Keratinocyte (primary cell): ENCODE data around the gene SLC25A44. TPM values are rescaled to one million over a fixed set of nuclear protein-coding genes. Genes with fewer than 3 reads are reported as not detected.

Source experiments
- DNase-seq: peaks from one replicate; pipeline ENCODE4 v3.0.0-alpha.2; 2011; ENCODE audit warnings: low read depth, missing footprints, low spot score
- FAIRE-seq: peaks from 2 replicates; lab custom pipeline; 2011; peaks lifted over from hg19 to GRCh38; lab: Jason Lieb, UNC
- H2AFZ ChIP-seq: 2 replicates; pipeline ENCODE4 v1.6.0; 2012; ENCODE audit warnings: low read length, control low read depth, inconsistent platforms; ENCODE audit not compliant: control insufficient read depth
- H3K27ac ChIP-seq: 2 replicates; pipeline ENCODE4 v1.5.1; 2011; ENCODE audit warnings: low read length; ENCODE audit not compliant: control insufficient read depth, insufficient read depth
- H3K27me3 ChIP-seq: 3 replicates; pipeline ENCODE4 v1.6.0; 2011; ENCODE audit warnings: low read length; ENCODE audit not compliant: control insufficient read depth, insufficient read depth; ENCODE audit errors: extremely low read depth
- H3K36me3 ChIP-seq, 2 experiments: 2 replicates in 1 of 2; 3 replicates in 1 of 2; pipeline ENCODE4 v1.5.1; 2011; ENCODE audit warnings: low read length in 2 of 2, mild to moderate bottlenecking in 1 of 2; ENCODE audit not compliant: control insufficient read depth in 2 of 2, insufficient read depth in 2 of 2; ENCODE audit errors: extremely low read depth in 1 of 2
- H3K4me1 ChIP-seq: 3 replicates; pipeline ENCODE4 v1.5.1; 2011; ENCODE audit warnings: low read length; ENCODE audit not compliant: control insufficient read depth, insufficient read depth; ENCODE audit errors: extremely low read depth
- H3K4me2 ChIP-seq: 3 replicates; pipeline ENCODE4 v1.6.0; 2011; ENCODE audit warnings: low read depth, low read length; ENCODE audit not compliant: control insufficient read depth, insufficient read depth; ENCODE audit errors: extremely low read depth
- H3K4me3 ChIP-seq, 3 experiments: fragments of 200-600 bp in 1 of 3; sonication (generic) in 1 of 3; 2 replicates in 2 of 3; 3 replicates in 1 of 3; pipeline ENCODE4 v1.5.1; 2011 to 2016; ENCODE audit warnings: low read length in 3 of 3, mild to moderate bottlenecking in 3 of 3, control low read depth in 2 of 3, inconsistent platforms in 1 of 3, low read depth in 1 of 3, mixed read lengths in 1 of 3, mixed run types in 1 of 3, moderate library complexity in 1 of 3; ENCODE audit not compliant: control insufficient read depth in 2 of 3, insufficient read depth in 2 of 3; ENCODE audit errors: extremely low read depth in 1 of 3
- H3K79me2 ChIP-seq: 2 replicates; pipeline ENCODE4 v1.6.0; 2012; ENCODE audit warnings: low read length; ENCODE audit not compliant: control insufficient read depth, insufficient read depth
- H3K9ac ChIP-seq: 3 replicates; pipeline ENCODE4 v1.6.0; 2011; ENCODE audit warnings: low read length; ENCODE audit not compliant: control insufficient read depth, insufficient read depth; ENCODE audit errors: extremely low read depth
- H3K9me1 ChIP-seq: 3 replicates; pipeline ENCODE4 v1.6.0; 2011; ENCODE audit warnings: low read length; ENCODE audit not compliant: control insufficient read depth, insufficient read depth; ENCODE audit errors: extremely low read depth
- H3K9me3 ChIP-seq: 2 replicates; pipeline ENCODE4 v1.5.1; 2012; ENCODE audit warnings: low read depth, low read length; ENCODE audit not compliant: control insufficient read depth
- H4K20me1 ChIP-seq: 3 replicates; pipeline ENCODE4 v1.6.0; 2011; ENCODE audit warnings: low read length; ENCODE audit not compliant: control insufficient read depth, insufficient read depth; ENCODE audit errors: extremely low read depth
- EZH2 ChIP-seq: IDR thresholded peaks from one replicate; pipeline ENCODE4 v1.6.1; 2012; ENCODE audit warnings: inconsistent platforms, mild to moderate bottlenecking, low read length, moderate library complexity
- dilution Hi-C: fragments of 300-500 bp; cut with MboI; formaldehyde crosslinking; loops from one replicate; pipeline ENCODE4 v1.7.0; 2020; ENCODE audit warnings: low sequenced_read_pairs; ENCODE audit not compliant: extremely low pct_ligation_motif_present
- polyA plus RNA-seq, 5 experiments: library from polyadenylated mRNA; depleted of rRNA in 3 of 5; stranded (reverse) in 3 of 5; stranded (forward) in 1 of 5; unstranded in 1 of 5; fragments of >200 nt; gene quantifications; 1 replicate in 1 of 5; 2 replicates in 3 of 5; 3 replicates in 1 of 5; pipeline versions ENCODE4 v1.2.1 to v1.2.3, GENCODE V29; 2011 to 2012; ENCODE audit warnings: missing spikeins in 2 of 5, low read depth in 1 of 5, low replicate concordance in 1 of 5
- TF ChIP-seq, protein P1 (sequence below), 3 experiments: IDR thresholded peaks in 1 of 3; conservative IDR thresholded peaks in 1 of 3; optimal IDR thresholded peaks in 1 of 3; 2 replicates in 2 of 3; 3 replicates in 1 of 3; pipeline versions ENCODE3 to v1.5.1; 2011; ENCODE audit warnings: low read length in 3 of 3, mild to moderate bottlenecking in 3 of 3, moderate library complexity in 2 of 3, control low read depth in 1 of 3, inconsistent platforms in 1 of 3; ENCODE audit not compliant: insufficient read depth in 2 of 3; ENCODE audit errors: extremely low read depth in 1 of 3

The SLC25A44 gene
- polyA plus RNA-seq, 1 donor (not counting 4 experiments of a cell fraction or from before 2014, with no cell fraction given): 24.4 TPM

- TF ChIP-seq EZH2: no peak
- TF ChIP-seq, protein P1, sequence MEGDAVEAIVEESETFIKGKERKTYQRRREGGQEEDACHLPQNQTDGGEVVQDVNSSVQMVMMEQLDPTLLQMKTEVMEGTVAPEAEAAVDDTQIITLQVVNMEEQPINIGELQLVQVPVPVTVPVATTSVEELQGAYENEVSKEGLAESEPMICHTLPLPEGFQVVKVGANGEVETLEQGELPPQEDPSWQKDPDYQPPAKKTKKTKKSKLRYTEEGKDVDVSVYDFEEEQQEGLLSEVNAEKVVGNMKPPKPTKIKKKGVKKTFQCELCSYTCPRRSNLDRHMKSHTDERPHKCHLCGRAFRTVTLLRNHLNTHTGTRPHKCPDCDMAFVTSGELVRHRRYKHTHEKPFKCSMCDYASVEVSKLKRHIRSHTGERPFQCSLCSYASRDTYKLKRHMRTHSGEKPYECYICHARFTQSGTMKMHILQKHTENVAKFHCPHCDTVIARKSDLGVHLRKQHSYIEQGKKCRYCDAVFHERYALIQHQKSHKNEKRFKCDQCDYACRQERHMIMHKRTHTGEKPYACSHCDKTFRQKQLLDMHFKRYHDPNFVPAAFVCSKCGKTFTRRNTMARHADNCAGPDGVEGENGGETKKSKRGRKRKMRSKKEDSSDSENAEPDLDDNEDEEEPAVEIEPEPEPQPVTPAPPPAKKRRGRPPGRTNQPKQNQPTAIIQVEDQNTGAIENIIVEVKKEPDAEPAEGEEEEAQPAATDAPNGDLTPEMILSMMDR (optimal IDR thresholded peaks at IDR 0.05 in 1 of 3, IDR thresholded peaks at IDR 0.05 in 1 of 3, conservative IDR thresholded peaks at IDR 0.05 in 1 of 3; ENCODE audit: extremely low read depth in 1 of 3, insufficient read depth in 2 of 3, low read length in 3 of 3): no peak
- peaks cover 0 to 8% of the 10 kb centered on the region in 2 experiments for H3K36me3 ChIP-seq
- H3K4me2 ChIP-seq: no peak overlapping the region
- H3K4me3 ChIP-seq: no peak overlapping the region
- H3K9me1 ChIP-seq: no peaks in the 10 kb centered on the region
- H4K20me1 ChIP-seq: no peaks in the 10 kb centered on the region
- no peak for DNase-seq
- FAIRE-seq: no peak
- no peaks in the 10 kb centered on the region for H3K9me3 ChIP-seq
- no peak overlapping the region for H3K9ac ChIP-seq
- no peaks in the 10 kb centered on the region for H3K27me3 ChIP-seq
- dilution Hi-C loops: no loop called here
- peaks cover 24% of the 10 kb centered on the region for H3K79me2 ChIP-seq
- no peak overlapping the region for H3K27ac ChIP-seq
- no peak overlapping the region for H2AFZ ChIP-seq
- peaks cover 8% of the 10 kb centered on the region for H3K4me1 ChIP-seq
Observed at GRCh38 chr1:156191292-156191964, 2.5 kb upstream of the SLC25A44 start.

GRCh38 chr1:156193208-156193487 lies 756 bp upstream of the SLC25A44 start:
- Histone ChIP-seq H3K9ac (peak overlapping the region; percentile 83), H3K79me2 (peaks cover 38% of the 10 kb centered on the region)

More at GRCh38 chr1:156193208-156193487, 756 bp upstream of the SLC25A44 start:
- H3K27ac ChIP-seq: peak overlapping the region; percentile 83
- H3K9me1 ChIP-seq: no peaks in the 10 kb centered on the region
- no peaks in the 10 kb centered on the region for H4K20me1 ChIP-seq
- H3K4me3 ChIP-seq: peak overlapping the region; percentile 29 to 67 (median 64)
- H3K4me1 ChIP-seq: peaks cover 8% of the 10 kb centered on the region
- H3K27me3 ChIP-seq: no peaks in the 10 kb centered on the region
- no peaks in the 10 kb centered on the region for H3K9me3 ChIP-seq
- peak overlapping the region; percentile 64 for H2AFZ ChIP-seq
- H3K4me2 ChIP-seq: peak overlapping the region; percentile 77
- H3K36me3 ChIP-seq: peaks cover 2 to 8% of the 10 kb centered on the region in 2 experiments
- no peak for TF ChIP-seq EZH2
- TF ChIP-seq, protein P1 (optimal IDR thresholded peaks at IDR 0.05 in 1 of 3, IDR thresholded peaks at IDR 0.05 in 1 of 3, conservative IDR thresholded peaks at IDR 0.05 in 1 of 3; ENCODE audit: extremely low read depth in 1 of 3, insufficient read depth in 2 of 3, low read length in 3 of 3): no peak
- no peak for FAIRE-seq
- dilution Hi-C loops: no loop called here
- no peak for DNase-seq
